ENCODE measurements around the gene EDC4. TPM values are rescaled to one million over a fixed set of nuclear protein-coding genes. Genes with fewer than 3 reads are reported as not detected.
"Not testable (repeated sequence)": the region's sequence is repeated elsewhere in the genome, so short reads cannot be mapped to it uniquely, and the experiment has no call there.

Gene EDC4
- total and polyA plus RNA-seq, 9 donors = 29.8 to 65.3 (median 48.7) TPM

DNA sequence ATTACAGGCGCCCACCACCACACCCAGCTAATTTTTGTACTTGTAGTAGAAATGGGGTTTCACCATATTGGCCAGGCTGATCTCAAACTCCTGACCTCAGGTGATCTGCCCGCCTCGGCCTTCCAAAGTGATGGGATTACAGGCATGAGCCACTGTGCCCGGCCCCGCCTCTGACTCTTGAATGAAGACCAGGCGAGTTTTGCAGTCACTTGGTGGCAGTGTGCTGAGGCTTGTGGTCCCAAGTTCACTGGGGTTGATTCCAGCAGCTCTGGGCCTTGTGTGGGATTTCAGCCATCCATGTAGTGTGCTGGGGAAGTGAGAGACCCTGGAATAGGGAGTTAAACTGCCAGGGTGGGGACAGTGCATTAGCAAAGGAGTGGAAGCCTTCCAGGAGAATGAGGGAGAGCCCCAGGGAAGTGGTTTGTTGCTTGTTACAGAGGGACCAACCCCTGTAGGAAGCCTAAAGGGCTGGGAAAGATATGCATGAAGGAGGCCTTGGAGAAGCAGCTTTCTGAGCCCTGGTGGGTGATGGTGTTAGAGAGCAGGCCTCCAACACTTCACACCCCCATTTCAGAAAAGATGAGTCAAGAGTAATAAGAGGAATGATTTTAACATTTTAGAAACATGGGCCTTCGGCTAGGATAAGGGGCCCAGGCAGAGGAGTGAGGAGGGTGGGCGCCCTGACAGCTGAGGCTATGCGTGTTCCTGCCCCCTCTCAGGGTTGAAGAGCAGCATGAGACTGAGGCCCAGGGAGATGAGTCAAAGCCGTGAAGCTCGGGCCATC lies 34.7 kb downstream of the EDC4 start:
- no peak for DNase-seq

DNA sequence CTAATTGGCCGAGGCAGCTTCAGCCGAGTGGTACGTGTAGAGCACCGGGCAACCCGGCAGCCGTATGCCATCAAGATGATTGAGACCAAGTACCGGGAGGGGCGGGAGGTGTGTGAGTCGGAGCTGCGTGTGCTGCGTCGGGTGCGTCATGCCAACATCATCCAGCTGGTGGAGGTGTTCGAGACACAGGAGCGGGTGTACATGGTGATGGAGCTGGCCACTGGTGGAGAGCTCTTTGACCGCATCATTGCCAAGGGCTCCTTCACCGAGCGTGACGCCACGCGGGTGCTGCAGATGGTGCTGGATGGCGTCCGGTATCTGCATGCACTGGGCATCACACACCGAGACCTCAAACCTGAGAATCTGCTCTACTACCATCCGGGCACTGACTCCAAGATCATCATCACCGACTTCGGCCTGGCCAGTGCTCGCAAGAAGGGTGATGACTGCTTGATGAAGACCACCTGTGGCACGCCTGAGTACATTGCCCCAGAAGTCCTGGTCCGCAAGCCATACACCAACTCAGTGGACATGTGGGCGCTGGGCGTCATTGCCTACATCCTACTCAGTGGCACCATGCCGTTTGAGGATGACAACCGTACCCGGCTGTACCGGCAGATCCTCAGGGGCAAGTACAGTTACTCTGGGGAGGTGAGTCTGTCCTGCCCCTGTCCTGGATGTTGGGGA lies 36.3 kb downstream of the EDC4 start:
- Histone ChIP-seq H3K27me3 (no peaks in the 10 kb centered on the region), H3K27ac (no peak overlapping the region), H3K36me3 (no peaks in the 10 kb centered on the region), H3K9me3 (no peaks in the 10 kb centered on the region), H3K4me3 (no peak overlapping the region), H3K4me1 (ENCODE audit: insufficient read depth) (no peaks in the 10 kb centered on the region)
- TF ChIP-seq CTCF (IDR thresholded peaks at IDR 0.05) (no peak), EP300 (IDR thresholded peaks at IDR 0.05) (no peak), POLR2A (IDR thresholded peaks at IDR 0.05) (no peak)
- intact Hi-C loops (cut with DNase I) = no loop called here
- no peak for DNase-seq
- WGBS, 3 donors = 93 to 94% (median 93%) methylated on average over 36 of the region's 36 CpGs

More for the DNA sequence above, 34.7 kb downstream of the EDC4 start:
- no peaks in the 10 kb centered on the region for H3K27me3 ChIP-seq
- H3K4me1 ChIP-seq (ENCODE audit: insufficient read depth) = peaks cover 2% of the 10 kb centered on the region
- no peak for TF ChIP-seq POLR2A (IDR thresholded peaks at IDR 0.05)
- no peak for TF ChIP-seq CTCF (IDR thresholded peaks at IDR 0.05)
- TF ChIP-seq EP300 (IDR thresholded peaks at IDR 0.05) = no peak
- H3K9me3 ChIP-seq = no peaks in the 10 kb centered on the region
- no peak overlapping the region for H3K27ac ChIP-seq
- no peak overlapping the region for H3K4me3 ChIP-seq
- intact Hi-C loops (cut with DNase I) = no loop called here
- no peaks in the 10 kb centered on the region for H3K36me3 ChIP-seq
- WGBS, 3 donors = 89 to 96% (median 90%) methylated on average over 11 of the region's 11 CpGs

DNA sequence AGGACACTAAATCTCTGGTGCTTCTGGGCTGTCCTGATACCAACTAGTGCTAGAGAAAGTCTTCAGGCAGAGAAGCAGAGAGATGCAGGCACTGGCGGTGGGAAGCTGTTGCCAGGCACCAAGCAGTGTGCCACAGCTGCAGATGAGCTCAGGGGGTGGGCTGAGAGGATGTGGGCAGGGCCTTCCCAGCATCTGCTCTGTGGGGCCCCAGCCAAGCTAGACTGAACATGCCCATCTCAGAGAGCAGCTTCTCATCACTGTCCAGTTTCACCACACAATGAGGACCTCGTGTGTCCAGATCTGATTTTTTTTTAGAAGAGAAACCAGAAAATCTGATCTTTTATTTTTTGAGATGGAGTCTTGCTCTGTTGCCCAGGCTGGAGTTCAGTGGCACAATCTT lies 37.3 kb downstream of the EDC4 start:
- H3K36me3 ChIP-seq = no peaks in the 10 kb centered on the region
- intact Hi-C loops (cut with DNase I) = no loop called here
- 40 to 63% (median 52%) methylated on average over 2 of the region's 2 CpGs for WGBS, 3 donors
- TF ChIP-seq EP300 (IDR thresholded peaks at IDR 0.05) (no peak), CTCF (IDR thresholded peaks at IDR 0.05) (no peak)
- no peaks in the 10 kb centered on the region for H3K27me3 ChIP-seq
- no peak for DNase-seq
- no peaks in the 10 kb centered on the region for H3K4me1 ChIP-seq (ENCODE audit: insufficient read depth)
- no peaks in the 10 kb centered on the region for H3K9me3 ChIP-seq
- H3K27ac ChIP-seq = no peak overlapping the region
- no peak overlapping the region for H3K4me3 ChIP-seq

DNA sequence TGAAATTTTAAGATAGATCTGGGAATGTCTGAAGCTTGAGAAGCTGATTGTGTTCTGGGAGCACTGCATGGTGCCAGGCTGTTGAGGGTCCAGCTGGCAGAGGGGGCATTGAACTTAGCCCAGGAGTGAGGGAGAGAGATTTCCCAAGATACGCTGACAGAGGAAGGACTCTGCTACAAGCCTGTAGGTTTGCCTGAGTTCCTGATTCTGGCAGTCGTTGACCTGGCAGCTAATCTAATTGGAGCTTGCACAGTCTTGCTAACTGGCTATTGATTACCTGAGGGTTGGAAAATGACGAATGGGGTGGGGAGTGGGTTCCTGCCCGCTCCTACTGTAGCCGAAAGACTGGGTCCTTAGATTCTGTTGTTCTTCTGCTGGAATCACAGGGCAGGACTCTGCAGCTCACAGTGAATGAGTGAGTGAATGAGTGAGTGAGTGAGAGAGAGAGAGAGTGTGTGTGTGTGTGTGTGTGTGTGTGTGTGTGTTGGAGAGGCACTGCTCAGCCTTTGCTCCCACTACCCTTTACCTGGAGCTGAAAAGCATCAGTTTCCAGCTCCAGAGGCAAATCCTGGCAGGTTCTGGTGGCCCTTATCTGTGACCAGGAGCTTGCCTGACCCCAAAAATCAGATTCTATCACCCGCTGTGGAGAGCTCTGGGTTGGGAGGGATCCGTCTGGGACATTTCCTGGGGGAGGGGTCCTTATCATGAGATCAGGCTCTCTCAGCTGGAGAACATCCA lies 42.1 kb downstream of the EDC4 start:
- Histone ChIP-seq H3K9me3 (no peaks in the 10 kb centered on the region), H3K4me1 (ENCODE audit: insufficient read depth) (peaks cover 6% of the 10 kb centered on the region), H3K4me3 (no peak overlapping the region), H3K27me3 (no peaks in the 10 kb centered on the region), H3K27ac (no peak overlapping the region), H3K36me3 (no peaks in the 10 kb centered on the region)
- intact Hi-C loops (cut with DNase I) = no loop called here
- 74 to 78% (median 74%) methylated on average over 7 of the region's 7 CpGs for WGBS, 3 donors
- DNase-seq = no peak
- TF ChIP-seq EP300 (IDR thresholded peaks at IDR 0.05) = no peak
- TF ChIP-seq POLR2A (IDR thresholded peaks at IDR 0.05) = no peak
- TF ChIP-seq CTCF (IDR thresholded peaks at IDR 0.05) = no peak

GRCh38 chr16:67915496-67915769 lies 42.6 kb downstream of the EDC4 start:
- H3K9me3 ChIP-seq; H3K36me3 ChIP-seq; intact Hi-C loops (cut with DNase I); H3K27ac ChIP-seq; H3K4me3 ChIP-seq; DNase-seq; H3K4me1 ChIP-seq (ENCODE audit: insufficient read depth); H3K27me3 ChIP-seq: not testable (repeated sequence)
- 78% methylated on average over 1 to 2 of the region's 2 CpGs for WGBS, 3 donors

Data from ovary (tissue), 9 donors.